CD4-positive, alpha-beta memory T cell (primary cell): ENCODE results near the gene MSI2. TPM values are rescaled to one million over a fixed set of nuclear protein-coding genes. Genes with fewer than 3 reads are reported as not detected.
A peak's percentile ranks its signal among the peaks of the same experiment; 100 is the strongest.

Experiments
- CTCF ChIA-PET: fragments of 350-600 bp; sonication (Branson Sonifier 250); formaldehyde crosslinking; loops from one replicate; lab custom pipeline; 2021; ENCODE audit warnings: inconsistent platforms; ENCODE audit not compliant: partially characterized antibody; lab: Charles Lee
- POLR2A ChIA-PET: fragments of 350-600 bp; sonication (Branson Sonifier 250); formaldehyde crosslinking; loops from one replicate; lab custom pipeline; 2021; ENCODE audit not compliant: partially characterized antibody; lab: Charles Lee
- DNase-seq, 5 donors: peaks; one replicate each; pipeline versions ENCODE4 v3.0.0 to v3.0.0-alpha.2; 2020 to 2022; ENCODE audit warnings: mixed read lengths in 1 of 5
- H3K27ac ChIP-seq: one replicate; pipeline ENCODE4 v1.7.0; 2013; ENCODE audit warnings: low read depth, low read length
- H3K27me3 ChIP-seq: 2 replicates; pipeline ENCODE4 v1.7.0; 2013; ENCODE audit warnings: mild to moderate bottlenecking, low read length, moderate library complexity; ENCODE audit not compliant: insufficient read depth
- H3K36me3 ChIP-seq: 2 replicates; pipeline ENCODE4 v1.7.0; 2013; ENCODE audit warnings: mild to moderate bottlenecking, low read length, moderate library complexity; ENCODE audit not compliant: insufficient read depth
- H3K4me1 ChIP-seq: 2 replicates; pipeline ENCODE4 v1.7.0; 2013; ENCODE audit warnings: mild to moderate bottlenecking, low read length, moderate library complexity; ENCODE audit not compliant: insufficient read depth
- H3K4me3 ChIP-seq, 2 donors: one replicate each; pipeline ENCODE4 v1.7.0; 2013; ENCODE audit warnings: low read length in 2 of 2, mild to moderate bottlenecking in 1 of 2
- H3K9me3 ChIP-seq, 2 donors: one replicate each; pipeline ENCODE4 v1.7.0; 2013; ENCODE audit warnings: low read length in 2 of 2, control low read depth in 1 of 2; ENCODE audit not compliant: control insufficient read depth in 1 of 2
- H3K27ac Mint-ChIP-seq, 7 donors: one replicate each; pipeline ENCODE4 v1.8.0; 2020 to 2021; ENCODE audit warnings: mixed read lengths in 7 of 7, mild to moderate bottlenecking in 6 of 7, inconsistent platforms in 3 of 7, moderate library complexity in 3 of 7
- H3K27me3 Mint-ChIP-seq, 2 donors: one replicate each; pipeline ENCODE4 v1.8.0; 2020 to 2021; ENCODE audit warnings: mixed read lengths in 2 of 2
- H3K36me3 Mint-ChIP-seq, 2 donors: one replicate each; pipeline ENCODE4 v1.8.0; 2020 to 2021; ENCODE audit warnings: mixed read lengths in 2 of 2, inconsistent platforms in 1 of 2, mild to moderate bottlenecking in 1 of 2
- H3K4me1 Mint-ChIP-seq, 4 donors: one replicate each; pipeline ENCODE4 v1.8.0; 2020 to 2021; ENCODE audit warnings: mixed read lengths in 4 of 4, mild to moderate bottlenecking in 1 of 4
- H3K4me3 Mint-ChIP-seq, 8 donors: one replicate each; pipeline ENCODE4 v1.8.0; 2020 to 2021; ENCODE audit warnings: mixed read lengths in 8 of 8, mild to moderate bottlenecking in 7 of 8, moderate library complexity in 6 of 8, inconsistent platforms in 3 of 8
- H3K9me3 Mint-ChIP-seq, 8 donors: one replicate each; pipeline ENCODE4 v1.8.0; 2020 to 2021; ENCODE audit warnings: mixed read lengths in 8 of 8, mild to moderate bottlenecking in 5 of 8, inconsistent platforms in 3 of 8, moderate library complexity in 1 of 8
- intact Hi-C: fragments of 100-400 bp; cut with micrococcal nuclease; formaldehyde crosslinking; loops from one replicate; pipeline ENCODE4 v1.15.1; 2023
- polyA plus RNA-seq, 2 donors: library from polyadenylated mRNA; unstranded; fragments of 300-500 nt; fragmentation: Illumina TruSeq; gene quantifications; one replicate each; pipeline ENCODE4 v1.2.3, GENCODE V29; 2021
- total RNA-seq, 2 experiments: library from RNA; stranded (reverse); gene quantifications; one replicate each; pipeline ENCODE4 v1.2.3, GENCODE V29; 2021

MSI2 gene
- total and polyA plus RNA-seq, 4 experiments from 2014 or later: 2.1 to 110 (median 55.3) TPM

DNA sequence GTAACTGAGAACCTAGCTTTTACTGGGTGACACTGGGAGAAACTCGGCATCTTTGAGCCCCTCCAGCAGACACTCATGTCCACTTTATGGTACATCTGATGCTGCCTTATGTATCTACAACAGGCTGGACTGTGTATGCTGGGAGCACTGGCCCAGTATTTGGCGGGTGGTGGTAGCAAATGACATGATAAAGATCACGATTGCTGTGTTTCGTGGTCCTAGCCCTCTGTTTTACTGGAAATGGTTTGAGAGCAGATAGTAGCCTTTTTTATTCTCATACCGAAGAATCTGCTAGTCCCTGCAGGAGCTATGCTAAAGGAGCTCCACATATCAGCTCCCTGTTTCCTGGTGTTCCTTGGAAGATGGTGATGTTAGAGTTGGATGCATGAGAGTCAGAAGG is 338.4 kb downstream of the MSI2 start:
- ChIA-PET POLR2A (interaction anchor here (1.1 to 2.0 kb wide), 2 partner anchors 11 to 12 kb away, joined by 3 to 6 read pairs; no protein-coding TSS in a partner anchor), CTCF (interaction anchor here (0.7 to 10.3 kb wide), 3 partner anchors 12 to 95 kb away, joined by 3 to 217 read pairs (median 3); no protein-coding TSS in a partner anchor)
- H3K27me3 Mint-ChIP-seq: no peaks in the 10 kb centered on the region
- H3K9me3 Mint-ChIP-seq: peaks cover 0 to 13% (median 6%) of the 10 kb centered on the region in 8 donors
- no peak for DNase-seq
- no peak overlapping the region for H3K4me3 Mint-ChIP-seq
- H3K36me3 Mint-ChIP-seq: peaks cover 15 to 25% of the 10 kb centered on the region in 2 donors
- intact Hi-C loops: loop anchor here (5.0 kb wide), 1 partner anchor 238 kb away; no protein-coding TSS in a partner anchor
- H3K4me1 Mint-ChIP-seq: peaks cover 23 to 32% (median 25%) of the 10 kb centered on the region in 4 donors
- H3K27ac Mint-ChIP-seq: peak overlapping the region in 2 of 7 donors; percentile 12 to 22
- peaks cover 24% of the 10 kb centered on the region for H3K4me1 ChIP-seq
- peaks cover 1% of the 10 kb centered on the region for H3K36me3 ChIP-seq
- H3K4me3 ChIP-seq: no peak overlapping the region
- H3K27ac ChIP-seq: no peak overlapping the region
- no peaks in the 10 kb centered on the region for H3K9me3 ChIP-seq
- no peaks in the 10 kb centered on the region for H3K27me3 ChIP-seq

DNA sequence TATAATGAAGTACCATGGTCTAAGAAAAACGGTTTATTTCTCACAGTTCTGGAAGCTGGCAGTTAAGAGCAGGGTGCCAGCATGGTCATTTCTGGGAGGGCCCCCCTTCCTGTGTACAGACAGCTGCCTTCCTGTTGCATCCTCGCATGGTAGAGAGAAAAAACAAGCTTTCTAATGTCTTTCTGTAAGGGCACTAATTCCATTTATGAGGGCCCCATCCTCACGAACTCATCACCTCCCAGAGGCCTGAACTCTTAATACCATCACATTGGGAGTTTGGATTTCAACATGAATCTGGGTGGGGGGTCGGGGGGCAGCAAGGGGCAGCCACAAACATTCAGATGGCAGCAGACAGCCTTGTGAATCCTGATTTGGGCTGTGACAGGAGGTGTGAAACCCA is 339.1 kb downstream of the MSI2 start:
- Histone ChIP-seq H3K36me3 (no peaks in the 10 kb centered on the region), H3K9me3 (no peaks in the 10 kb centered on the region), H3K27me3 (no peaks in the 10 kb centered on the region), H3K4me3 (no peak overlapping the region), H3K4me1 (peaks cover 30% of the 10 kb centered on the region), H3K27ac (no peak overlapping the region)
- H3K4me3 Mint-ChIP-seq: no peak overlapping the region
- CTCF ChIA-PET: interaction anchor here (0.7 to 10.3 kb wide), 3 partner anchors 11 to 94 kb away, joined by 3 to 217 read pairs (median 3); no protein-coding TSS in a partner anchor
- no peak for DNase-seq
- H3K27me3 Mint-ChIP-seq: no peaks in the 10 kb centered on the region
- H3K36me3 Mint-ChIP-seq: peaks cover 15 to 25% of the 10 kb centered on the region in 2 donors
- peak overlapping the region in 5 of 7 donors; percentile 36 to 90 (median 63) for H3K27ac Mint-ChIP-seq
- POLR2A ChIA-PET: interaction anchor here (1.1 to 2.0 kb wide), 2 partner anchors 10 to 11 kb away, joined by 3 to 6 read pairs; no protein-coding TSS in a partner anchor
- peaks cover 0 to 13% (median 6%) of the 10 kb centered on the region in 8 donors for H3K9me3 Mint-ChIP-seq
- intact Hi-C loops: loop anchor here (5.0 kb wide), 1 partner anchor 237 kb away; no protein-coding TSS in a partner anchor
- peaks cover 29 to 38% (median 31%) of the 10 kb centered on the region in 4 donors for H3K4me1 Mint-ChIP-seq

DNA sequence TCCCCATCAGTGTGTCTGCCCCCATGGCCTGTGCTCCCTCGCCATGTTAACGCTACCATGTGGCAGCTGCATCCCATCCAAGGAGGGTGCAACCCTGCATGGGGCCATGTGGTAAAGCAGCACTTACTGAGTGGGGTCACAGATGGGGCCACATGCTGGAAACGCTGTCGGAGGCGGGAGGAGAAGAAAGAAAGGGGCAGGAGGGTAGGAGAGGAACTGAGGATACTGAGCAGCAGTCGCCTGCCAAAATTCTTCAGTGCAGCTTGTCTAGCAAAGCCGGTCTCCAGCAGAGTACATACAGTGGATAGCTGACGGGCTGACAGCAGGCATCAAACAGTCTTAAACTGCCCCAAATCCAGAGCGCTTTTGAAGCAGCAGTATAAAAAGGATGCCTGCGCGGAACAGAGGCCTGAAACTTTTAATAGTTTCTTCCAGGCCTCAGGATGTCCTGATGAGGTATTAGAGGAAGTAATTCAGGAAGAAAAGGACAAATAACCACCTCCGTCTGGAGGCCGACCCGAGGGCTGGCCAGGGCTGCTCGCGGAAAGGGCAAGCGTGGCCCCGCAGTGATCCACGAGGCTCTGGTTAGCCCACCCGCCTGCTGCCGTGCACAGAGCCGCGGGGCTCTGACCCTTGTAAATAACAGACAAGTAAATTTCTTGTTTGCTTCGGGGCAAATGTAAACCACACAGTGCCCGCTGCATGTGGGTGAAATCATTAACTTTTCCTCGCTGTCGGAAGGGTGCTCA is 339.8 kb downstream of the MSI2 start:
- no peaks in the 10 kb centered on the region for H3K27me3 ChIP-seq
- Mint-ChIP-seq H3K27ac (peak overlapping the region; percentile 27 to 90 (median 63)), H3K4me1 (peaks cover 36 to 45% (median 38%) of the 10 kb centered on the region in 4 donors), H3K27me3 (no peaks in the 10 kb centered on the region), H3K36me3 (peaks cover 15 to 29% of the 10 kb centered on the region in 2 donors), H3K9me3 (peaks cover 0 to 13% (median 6%) of the 10 kb centered on the region in 8 donors), H3K4me3 (no peak overlapping the region)
- intact Hi-C loops: loop anchor here (5.0 kb wide), 1 partner anchor 236 kb away; no protein-coding TSS in a partner anchor
- H3K4me3 ChIP-seq: no peak overlapping the region
- no peaks in the 10 kb centered on the region for H3K36me3 ChIP-seq
- no peak for DNase-seq
- H3K27ac ChIP-seq: no peak overlapping the region
- ChIA-PET CTCF (interaction anchor here (0.6 to 10.3 kb wide), 4 partner anchors 69 to 353 kb away, joined by 3 to 217 read pairs (median 9); no protein-coding TSS in a partner anchor), POLR2A (interaction anchor here (2.0 kb wide), 1 partner anchor 9 kb away, joined by 6 read pairs; no protein-coding TSS in a partner anchor)
- no peaks in the 10 kb centered on the region for H3K9me3 ChIP-seq
- H3K4me1 ChIP-seq: peaks cover 37% of the 10 kb centered on the region

DNA sequence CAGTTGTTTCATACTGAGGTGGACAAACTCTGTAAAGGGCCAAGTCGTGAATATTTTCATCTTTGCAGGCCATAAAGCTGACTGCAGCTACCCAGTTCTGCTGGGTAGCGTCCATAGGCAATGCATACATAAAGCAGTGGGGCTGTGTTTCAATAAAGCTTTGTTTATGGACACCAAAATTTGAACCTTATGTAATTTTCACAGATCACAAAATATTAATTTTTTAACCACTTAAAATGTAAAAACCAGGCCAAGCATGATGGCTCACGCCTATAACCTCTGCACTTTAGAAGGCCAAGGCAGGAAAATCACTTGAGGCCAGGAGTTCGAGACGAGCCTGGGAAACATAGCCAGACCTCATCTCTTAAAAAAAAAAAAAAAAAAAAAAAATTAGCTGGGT is 340.8 kb downstream of the MSI2 start:
- ChIA-PET CTCF (interaction anchor here (0.6 to 10.3 kb wide), 20 partner anchors 9 to 354 kb away, joined by 3 to 217 read pairs (median 8); partner anchors contain the start of gene CCDC182), POLR2A (interaction anchor here (5.4 kb wide), 1 partner anchor 74 kb away, joined by 30 read pairs; no protein-coding TSS in a partner anchor)
- no peaks in the 10 kb centered on the region for H3K36me3 ChIP-seq
- intact Hi-C loops: loop anchor here (5.0 kb wide), 1 partner anchor 235 kb away; no protein-coding TSS in a partner anchor
- Mint-ChIP-seq H3K27me3 (no peaks in the 10 kb centered on the region), H3K4me3 (no peak overlapping the region), H3K27ac (peak overlapping the region in 5 of 7 donors; percentile 8 to 66 (median 42)), H3K9me3 (peaks cover 0 to 13% (median 6%) of the 10 kb centered on the region in 8 donors), H3K36me3 (peaks cover 15 to 29% of the 10 kb centered on the region in 2 donors), H3K4me1 (peaks cover 43 to 55% (median 45%) of the 10 kb centered on the region in 4 donors)
- no peaks in the 10 kb centered on the region for H3K27me3 ChIP-seq
- no peak overlapping the region for H3K4me3 ChIP-seq
- no peaks in the 10 kb centered on the region for H3K9me3 ChIP-seq
- DNase-seq: no peak
- H3K27ac ChIP-seq: no peak overlapping the region
- H3K4me1 ChIP-seq: peaks cover 47% of the 10 kb centered on the region

DNA sequence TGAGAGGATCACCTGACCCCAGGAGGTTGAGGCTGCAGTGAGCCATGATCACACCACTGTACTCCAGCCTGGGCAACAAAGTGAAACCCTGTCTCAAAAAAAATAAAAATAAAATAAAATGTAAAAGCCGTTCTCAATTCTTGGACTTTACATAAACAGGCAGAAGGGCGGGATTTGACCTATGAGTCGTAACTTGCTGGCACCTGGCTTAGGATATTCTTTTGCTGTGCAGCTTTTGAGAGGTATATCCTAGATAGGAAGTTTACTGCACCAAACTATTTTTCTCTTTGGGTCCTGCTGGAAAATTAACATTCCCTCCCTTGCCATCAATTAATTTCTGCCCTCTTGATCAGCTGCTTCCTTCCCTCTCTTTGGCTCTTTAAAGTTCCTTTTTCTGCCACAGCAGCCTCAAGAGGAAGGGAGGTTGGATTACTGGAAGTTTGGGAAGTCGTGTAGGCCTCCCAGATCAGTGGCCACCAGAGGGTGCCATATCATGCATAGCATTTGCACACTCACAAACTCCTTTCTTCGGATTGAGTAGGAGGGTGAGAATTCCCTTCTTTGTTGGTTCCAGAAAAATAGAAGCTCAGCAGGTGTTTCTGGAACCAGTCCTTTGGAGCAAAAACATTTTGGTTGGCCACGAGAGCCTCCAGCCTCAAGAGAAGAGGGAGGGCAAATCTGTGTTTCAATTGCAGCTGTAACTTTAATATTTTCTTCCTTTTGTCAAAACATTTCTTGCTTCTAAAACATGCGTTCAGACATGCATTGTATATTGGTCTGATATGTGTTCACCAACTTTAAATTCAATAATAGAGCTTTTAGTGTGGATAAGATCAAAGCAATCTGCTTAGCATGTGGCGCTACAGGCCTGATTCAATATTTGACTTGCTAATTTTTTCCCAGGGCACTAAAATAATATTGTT is 341.5 kb downstream of the MSI2 start:
- Mint-ChIP-seq H3K27me3 (no peaks in the 10 kb centered on the region), H3K27ac (peak overlapping the region; percentile 53 to 96 (median 88)), H3K9me3 (peaks cover 0 to 13% (median 6%) of the 10 kb centered on the region in 8 donors), H3K4me1 (peaks cover 44 to 62% (median 51%) of the 10 kb centered on the region in 4 donors), H3K36me3 (peaks cover 15 to 29% of the 10 kb centered on the region in 2 donors), H3K4me3 (peak overlapping the region in 3 of 8 donors; percentile 44 to 65 (median 61))
- CTCF ChIA-PET: interaction anchor here (0.6 to 10.3 kb wide), 33 partner anchors 8 to 354 kb away, joined by 3 to 217 read pairs (median 6); partner anchors contain the start of gene CCDC182
- H3K4me1 ChIP-seq: peaks cover 54% of the 10 kb centered on the region
- POLR2A ChIA-PET: interaction anchor here (1.0 to 5.4 kb wide), 3 partner anchors 66 to 355 kb away, joined by 3 to 30 read pairs (median 4); no protein-coding TSS in a partner anchor
- DNase-seq: peak in 2 of 5 donors; percentile 16 to 21
- intact Hi-C loops: loop anchor here (1.0 to 5.0 kb wide), 3 partner anchors 75 to 235 kb away; no protein-coding TSS in a partner anchor
- no peaks in the 10 kb centered on the region for H3K36me3 ChIP-seq
- H3K27ac ChIP-seq: no peak overlapping the region
- no peaks in the 10 kb centered on the region for H3K9me3 ChIP-seq
- H3K27me3 ChIP-seq: no peaks in the 10 kb centered on the region
- no peak overlapping the region for H3K4me3 ChIP-seq
